Small intestine (tissue), 7 donors: ENCODE data around the gene TRRAP. TPM values are rescaled to one million over a fixed set of nuclear protein-coding genes. Genes with fewer than 3 reads are reported as not detected.

Experiments used
- DNase-seq, 2 donors: peaks; one replicate each; pipeline versions ENCODE4 v3.0.0 to v3.0.0-alpha.2; 2013
- FAIRE-seq: peaks from 2 replicates; lab custom pipeline; 2012; peaks lifted over from hg19 to GRCh38; lab: Jason Lieb, UNC
- H3K27ac ChIP-seq, 3 donors: one replicate each; pipeline ENCODE4 v1.5.1; 2013; ENCODE audit warnings: low read length in 2 of 3, mild to moderate bottlenecking in 2 of 3, control low read depth in 1 of 3, inconsistent platforms in 1 of 3, low read depth in 1 of 3, moderate library complexity in 1 of 3
- H3K27me3 ChIP-seq, 3 donors: one replicate each; pipeline ENCODE4 v1.6.1; 2013; ENCODE audit warnings: low read length in 3 of 3, inconsistent platforms in 1 of 3; ENCODE audit not compliant: control insufficient read depth in 3 of 3, insufficient read depth in 3 of 3
- H3K36me3 ChIP-seq, 3 donors: one replicate each; pipeline ENCODE4 v1.6.1; 2013; ENCODE audit warnings: low read length in 3 of 3, inconsistent platforms in 1 of 3, low read depth in 1 of 3, mild to moderate bottlenecking in 1 of 3, moderate library complexity in 1 of 3; ENCODE audit not compliant: control insufficient read depth in 3 of 3, insufficient read depth in 2 of 3
- H3K4me1 ChIP-seq, 3 donors: one replicate each; pipeline ENCODE4 v1.6.1; 2013; ENCODE audit warnings: low read length in 2 of 3, inconsistent platforms in 1 of 3, low read depth in 1 of 3, mild to moderate bottlenecking in 1 of 3, moderate library complexity in 1 of 3; ENCODE audit not compliant: control insufficient read depth in 3 of 3, insufficient read depth in 2 of 3
- H3K4me3 ChIP-seq, 3 donors: one replicate each; pipeline ENCODE4 v1.5.1; 2013; ENCODE audit warnings: low read length in 3 of 3, control low read depth in 1 of 3, inconsistent platforms in 1 of 3, low read depth in 1 of 3, mild to moderate bottlenecking in 1 of 3, moderate library complexity in 1 of 3
- H3K9me3 ChIP-seq, 2 donors: one replicate each; pipeline ENCODE4 v1.6.1; 2013; ENCODE audit warnings: low read depth in 1 of 2, low read length in 1 of 2; ENCODE audit not compliant: control insufficient read depth in 2 of 2, insufficient read depth in 1 of 2
- WGBS, 3 donors: extraction: QIAGEN DNeasy Blood & Tissue Kit; methylation state at CpG; one replicate each; pipeline ENCODE4 v1.1.7; 2013; 5-methylcytosine and 5-hydroxymethylcytosine counted together
- polyA plus RNA-seq, 4 donors: library from polyadenylated mRNA; stranded (reverse) in 3 of 4; unstranded in 1 of 4; fragments of 200-250 nt in 3 of 4; fragments of 120-200 nt in 1 of 4; gene quantifications; one replicate each; pipeline versions ENCODE4 v1.2.1 to v1.2.3, GENCODE V29; 2013
- donor health status: healthy with polysubstance abuse.
- donor health status: control.
- donor health status: control.
- donor health status: Bipolar disorder and iron deficiency.
- donor health status: healthy.

The TRRAP gene
- polyA plus RNA-seq, 4 donors, result 5.4 to 26.0 (median 10.1) TPM

GRCh38 chr7:99054781-99055180 lies 176.4 kb downstream of the TRRAP start:
- 93 to 97% (median 95%) methylated on average over 9 of the region's 9 CpGs for WGBS, 3 donors
- no peaks in the 10 kb centered on the region for H3K4me1 ChIP-seq
- H3K4me3 ChIP-seq, result no peak overlapping the region
- H3K27ac ChIP-seq, result no peak overlapping the region
- no peaks in the 10 kb centered on the region for H3K27me3 ChIP-seq
- FAIRE-seq (no peak), DNase-seq (no peak)
- no peaks in the 10 kb centered on the region for H3K9me3 ChIP-seq
- peaks cover 11 to 60% (median 22%) of the 10 kb centered on the region in 3 donors for H3K36me3 ChIP-seq

GRCh38 chr7:99061001-99061776 lies 182.9 kb downstream of the TRRAP start:
- H3K27me3 ChIP-seq, result no peaks in the 10 kb centered on the region
- FAIRE-seq (no peak), DNase-seq (no peak)
- WGBS, 3 donors, result 63 to 75% (median 74%) methylated on average over 6 of the region's 6 CpGs
- no peaks in the 10 kb centered on the region for H3K9me3 ChIP-seq
- peaks cover 7 to 28% (median 7%) of the 10 kb centered on the region in 3 donors for H3K36me3 ChIP-seq
- no peaks in the 10 kb centered on the region for H3K4me1 ChIP-seq
- no peak overlapping the region for H3K27ac ChIP-seq
- no peak overlapping the region for H3K4me3 ChIP-seq

Other genes with a start within 250 kb of the TRRAP start
- 1 to 10 TPM in 1 of 4 donors, under 1 TPM in 1, not detected in 2; 0.27 to 4.0 TPM for gene TMEM130, start 8.5 kb upstream of the TRRAP start, polyA plus RNA-seq